CD8-positive, alpha-beta memory T cell (primary cell): Measurements from ENCODE around the gene FBXO39. TPM values are rescaled to one million over a fixed set of nuclear protein-coding genes. Genes with fewer than 3 reads are reported as not detected.
A peak's percentile ranks its signal among the peaks of the same experiment; 100 is the strongest.
"Not testable (repeated sequence)": the region's sequence is repeated elsewhere in the genome, so short reads cannot be mapped to it uniquely, and the experiment has no call there.

Experiments
- CTCF ChIA-PET: fragments of 350-600 bp; sonication (Branson Sonifier 250); formaldehyde crosslinking; loops from one replicate; lab custom pipeline; 2021; ENCODE audit warnings: antibody characterized with exemption; lab: Charles Lee
- POLR2A ChIA-PET: fragments of 350-600 bp; sonication (Branson Sonifier 250); formaldehyde crosslinking; loops from one replicate; lab custom pipeline; 2021; ENCODE audit warnings: antibody characterized with exemption; lab: Charles Lee
- DNase-seq, 5 donors: peaks; one replicate each; pipeline versions ENCODE4 v3.0.0 to v3.0.0-alpha.2; 2020 to 2022; ENCODE audit warnings: mixed read lengths in 1 of 5
- H3K27ac ChIP-seq: one replicate; pipeline ENCODE4 v1.7.0; 2013; ENCODE audit warnings: low read depth, mild to moderate bottlenecking, low read length, moderate library complexity
- H3K27me3 ChIP-seq: 2 replicates; pipeline ENCODE4 v1.7.0; 2013; ENCODE audit warnings: low read length, mild to moderate bottlenecking; ENCODE audit not compliant: insufficient read depth, poor library complexity, severe bottlenecking
- H3K36me3 ChIP-seq: 2 replicates; pipeline ENCODE4 v1.7.0; 2013; ENCODE audit warnings: mild to moderate bottlenecking, low read length, moderate library complexity; ENCODE audit not compliant: insufficient read depth
- H3K4me1 ChIP-seq: 2 replicates; pipeline ENCODE4 v1.7.0; 2013; ENCODE audit warnings: mild to moderate bottlenecking, low read length, moderate library complexity; ENCODE audit not compliant: insufficient read depth
- H3K4me3 ChIP-seq: 2 replicates; pipeline ENCODE4 v1.7.0; 2013; ENCODE audit warnings: mild to moderate bottlenecking, low read length
- H3K9me3 ChIP-seq: 2 replicates; pipeline ENCODE4 v1.7.0; 2013; ENCODE audit warnings: mild to moderate bottlenecking, low read length
- H3K27ac Mint-ChIP-seq, 8 donors: one replicate each; pipeline ENCODE4 v1.8.0; 2020 to 2021; ENCODE audit warnings: mixed read lengths in 8 of 8, mild to moderate bottlenecking in 6 of 8, inconsistent platforms in 3 of 8, moderate library complexity in 3 of 8
- H3K27me3 Mint-ChIP-seq, 2 donors: one replicate each; pipeline ENCODE4 v1.8.0; 2020 to 2021; ENCODE audit warnings: mixed read lengths in 2 of 2, mild to moderate bottlenecking in 1 of 2, moderate library complexity in 1 of 2
- H3K36me3 Mint-ChIP-seq, 3 donors: one replicate each; pipeline ENCODE4 v1.8.0; 2020 to 2021; ENCODE audit warnings: mixed read lengths in 3 of 3, inconsistent platforms in 1 of 3, mild to moderate bottlenecking in 1 of 3
- H3K4me1 Mint-ChIP-seq, 3 donors: one replicate each; pipeline ENCODE4 v1.8.0; 2020 to 2021; ENCODE audit warnings: mixed read lengths in 3 of 3, inconsistent platforms in 1 of 3, mild to moderate bottlenecking in 1 of 3
- H3K4me3 Mint-ChIP-seq, 7 donors: one replicate each; pipeline ENCODE4 v1.8.0; 2020 to 2021; ENCODE audit warnings: mixed read lengths in 7 of 7, mild to moderate bottlenecking in 6 of 7, moderate library complexity in 4 of 7, inconsistent platforms in 2 of 7
- H3K9me3 Mint-ChIP-seq, 5 donors: one replicate each; pipeline ENCODE4 v1.8.0; 2020 to 2022; ENCODE audit warnings: mixed read lengths in 5 of 5, mild to moderate bottlenecking in 3 of 5, moderate library complexity in 2 of 5, inconsistent platforms in 1 of 5
- polyA plus RNA-seq: library from polyadenylated mRNA; unstranded; fragments of 300-500 nt; fragmentation: Illumina TruSeq; gene quantifications from one replicate; pipeline ENCODE4 v1.2.3, GENCODE V29; 2021
- total RNA-seq, 2 experiments: library from RNA; stranded (reverse); gene quantifications; one replicate each; pipeline ENCODE4 v1.2.3, GENCODE V29; 2021

FBXO39 gene
- total and polyA plus RNA-seq, 3 experiments from 2014 or later = not detected

- peaks cover 11 to 40% of the 10 kb centered on the region in 2 donors for H3K27me3 Mint-ChIP-seq
- CTCF ChIA-PET, H3K4me3 Mint-ChIP-seq, H3K4me1 ChIP-seq, H3K4me3 ChIP-seq, POLR2A ChIA-PET, H3K27ac ChIP-seq, H3K27ac Mint-ChIP-seq, DNase-seq, H3K4me1 Mint-ChIP-seq, H3K27me3 ChIP-seq: not testable (repeated sequence)
- H3K36me3 ChIP-seq = peaks cover 37% of the 10 kb centered on the region
- peaks cover 30 to 60% (median 47%) of the 10 kb centered on the region in 3 donors for H3K36me3 Mint-ChIP-seq
- H3K9me3 ChIP-seq = peaks cover 12% of the 10 kb centered on the region
- peaks cover 15 to 69% (median 55%) of the 10 kb centered on the region in 5 donors for H3K9me3 Mint-ChIP-seq
Measured at GRCh38 chr17:6774906-6775305, 1.1 kb upstream of the FBXO39 start.

GRCh38 chr17:6779411-6779810 lies 3.4 kb downstream of the FBXO39 start:
- POLR2A ChIA-PET = no interaction called here

GRCh38 chr17:6780001-6780400 lies 4.0 kb downstream of the FBXO39 start:
- Mint-ChIP-seq H3K4me3 (no peak overlapping the region), H3K27ac (no peak overlapping the region), H3K36me3 (peaks cover under 1 to 16% (median 3%) of the 10 kb centered on the region in 3 donors), H3K27me3 (peaks cover 29 to 79% of the 10 kb centered on the region in 2 donors), H3K9me3 (peaks cover 23 to 48% (median 46%) of the 10 kb centered on the region in 5 donors), H3K4me1 (peaks cover 2 to 5% (median 3%) of the 10 kb centered on the region in 3 donors)
- no peaks in the 10 kb centered on the region for H3K9me3 ChIP-seq
- no peaks in the 10 kb centered on the region for H3K36me3 ChIP-seq
- no peak overlapping the region for H3K27ac ChIP-seq
- ChIA-PET POLR2A (no interaction called here), CTCF (no interaction called here)
- H3K27me3 ChIP-seq = peaks cover 8% of the 10 kb centered on the region
- no peaks in the 10 kb centered on the region for H3K4me1 ChIP-seq
- H3K4me3 ChIP-seq = no peak overlapping the region
- DNase-seq = no peak

More at GRCh38 chr17:6779411-6779810, 3.4 kb downstream of the FBXO39 start:
- H3K9me3 Mint-ChIP-seq = peaks cover 24 to 49% (median 49%) of the 10 kb centered on the region in 5 donors
- peaks cover 3 to 20% (median 4%) of the 10 kb centered on the region in 3 donors for H3K36me3 Mint-ChIP-seq
- H3K4me3 ChIP-seq = no peak overlapping the region
- no peaks in the 10 kb centered on the region for H3K36me3 ChIP-seq
- no peaks in the 10 kb centered on the region for H3K4me1 ChIP-seq
- no peak overlapping the region for H3K4me3 Mint-ChIP-seq
- peaks cover 2 to 5% (median 3%) of the 10 kb centered on the region in 3 donors for H3K4me1 Mint-ChIP-seq
- peaks cover 31 to 77% of the 10 kb centered on the region in 2 donors for H3K27me3 Mint-ChIP-seq
- DNase-seq = no peak
- H3K27ac ChIP-seq = no peak overlapping the region
- CTCF ChIA-PET = no interaction called here
- peak overlapping the region in 1 of 8 donors; percentile 38 for H3K27ac Mint-ChIP-seq
- peaks cover 1% of the 10 kb centered on the region for H3K9me3 ChIP-seq
- H3K27me3 ChIP-seq = peaks cover 8% of the 10 kb centered on the region

GRCh38 chr17:6780886-6781285 lies 4.9 kb downstream of the FBXO39 start:
- DNase-seq = no peak
- Mint-ChIP-seq H3K4me3 (no peak overlapping the region), H3K27me3 (peaks cover 34 to 84% of the 10 kb centered on the region in 2 donors), H3K9me3 (peaks cover 23 to 51% (median 48%) of the 10 kb centered on the region in 5 donors), H3K36me3 (peaks cover 0 to 15% (median 3%) of the 10 kb centered on the region in 3 donors), H3K27ac (no peak overlapping the region), H3K4me1 (peaks cover 0 to 5% (median 2%) of the 10 kb centered on the region in 3 donors)
- Histone ChIP-seq H3K9me3 (no peaks in the 10 kb centered on the region), H3K27me3 (peaks cover 8% of the 10 kb centered on the region), H3K4me3 (no peak overlapping the region), H3K4me1 (no peaks in the 10 kb centered on the region), H3K36me3 (no peaks in the 10 kb centered on the region), H3K27ac (no peak overlapping the region)
- CTCF ChIA-PET = no interaction called here
- POLR2A ChIA-PET = no interaction called here

- Mint-ChIP-seq H3K27me3 (peaks cover 47 to 90% of the 10 kb centered on the region in 2 donors), H3K9me3 (peaks cover 23 to 48% (median 43%) of the 10 kb centered on the region in 5 donors), H3K4me1 (no peaks in the 10 kb centered on the region), H3K4me3 (no peak overlapping the region), H3K27ac (no peak overlapping the region), H3K36me3 (peaks cover 0 to 14% (median 3%) of the 10 kb centered on the region in 3 donors)
- ChIA-PET POLR2A (no interaction called here), CTCF (no interaction called here)
- Histone ChIP-seq H3K27me3 (peaks cover 8% of the 10 kb centered on the region), H3K4me3 (no peak overlapping the region), H3K4me1 (no peaks in the 10 kb centered on the region), H3K36me3 (no peaks in the 10 kb centered on the region), H3K27ac (no peak overlapping the region), H3K9me3 (no peaks in the 10 kb centered on the region)
- DNase-seq = no peak
Measured at GRCh38 chr17:6782244-6782643, 6.2 kb downstream of the FBXO39 start.

- Mint-ChIP-seq H3K4me1 (no peaks in the 10 kb centered on the region), H3K27me3 (peaks cover 55 to 88% of the 10 kb centered on the region in 2 donors), H3K27ac (no peak overlapping the region), H3K36me3 (peaks cover 0 to 4% (median 4%) of the 10 kb centered on the region in 3 donors), H3K9me3 (peaks cover 17 to 42% (median 30%) of the 10 kb centered on the region in 5 donors), H3K4me3 (no peak overlapping the region)
- H3K27ac ChIP-seq = no peak overlapping the region
- H3K27me3 ChIP-seq = no peaks in the 10 kb centered on the region
- ChIA-PET POLR2A (no interaction called here), CTCF (no interaction called here)
- no peak overlapping the region for H3K4me3 ChIP-seq
- no peaks in the 10 kb centered on the region for H3K36me3 ChIP-seq
- no peaks in the 10 kb centered on the region for H3K9me3 ChIP-seq
- no peaks in the 10 kb centered on the region for H3K4me1 ChIP-seq
- DNase-seq = no peak
Measured at GRCh38 chr17:6786618-6787017, 10.6 kb downstream of the FBXO39 start.

- Mint-ChIP-seq H3K4me3 (no peak overlapping the region), H3K4me1 (no peaks in the 10 kb centered on the region), H3K9me3 (peaks cover 13 to 37% (median 26%) of the 10 kb centered on the region in 5 donors), H3K27ac (no peak overlapping the region), H3K27me3 (peaks cover 55 to 86% of the 10 kb centered on the region in 2 donors), H3K36me3 (peaks cover 0 to 2% (median 0%) of the 10 kb centered on the region in 3 donors)
- no peak for DNase-seq
- H3K27me3 ChIP-seq = no peaks in the 10 kb centered on the region
- no peak overlapping the region for H3K4me3 ChIP-seq
- ChIA-PET POLR2A (no interaction called here), CTCF (no interaction called here)
- H3K36me3 ChIP-seq = no peaks in the 10 kb centered on the region
- no peaks in the 10 kb centered on the region for H3K4me1 ChIP-seq
- H3K9me3 ChIP-seq = no peaks in the 10 kb centered on the region
- H3K27ac ChIP-seq = no peak overlapping the region
Measured at GRCh38 chr17:6787081-6787693, 11.2 kb downstream of the FBXO39 start.

GRCh38 chr17:6789146-6789545 lies 13.1 kb downstream of the FBXO39 start:
- POLR2A ChIA-PET = no interaction called here
- CTCF ChIA-PET = no interaction called here
- no peak for DNase-seq
- Histone ChIP-seq H3K36me3 (no peaks in the 10 kb centered on the region), H3K4me1 (no peaks in the 10 kb centered on the region), H3K27me3 (no peaks in the 10 kb centered on the region), H3K4me3 (no peak overlapping the region), H3K9me3 (no peaks in the 10 kb centered on the region), H3K27ac (no peak overlapping the region)
- Mint-ChIP-seq H3K4me1 (no peaks in the 10 kb centered on the region), H3K36me3 (peaks cover 0 to 2% (median 0%) of the 10 kb centered on the region in 3 donors), H3K4me3 (no peak overlapping the region), H3K27me3 (peaks cover 54 to 77% of the 10 kb centered on the region in 2 donors), H3K27ac (no peak overlapping the region), H3K9me3 (peaks cover 0 to 18% (median 14%) of the 10 kb centered on the region in 5 donors)
